GM18499 (cell line): ENCODE data around the gene WNK1.

Experiments used
- ATAC-seq: cut with Tn5 transposase; IDR thresholded peaks from one replicate; pipeline ENCODE4 v1.9.1; 2021; ENCODE audit warnings: moderate number of reproducible peaks; ENCODE audit not compliant: insufficient read depth, unreplicated experiment

Gene WNK1

GRCh38 chr12:936377-937345, 184.3 kb downstream of the WNK1 start:
- ATAC-seq, result no peak

GRCh38 chr12:938810-939209, 186.4 kb downstream of the WNK1 start:
- ATAC-seq, result no peak

GRCh38 chr12:943051-943450, 190.7 kb downstream of the WNK1 start:
- no peak for ATAC-seq

GRCh38 chr12:944211-944610, 191.8 kb downstream of the WNK1 start:
- no peak for ATAC-seq

- ATAC-seq, result no peak
These were observed 193.8 kb downstream of the WNK1 start for GRCh38 chr12:946212-946611.

GRCh38 chr12:946631-947030, 194.3 kb downstream of the WNK1 start:
- no peak for ATAC-seq

GRCh38 chr12:948238-948637, 195.9 kb downstream of the WNK1 start:
- no peak for ATAC-seq

GRCh38 chr12:949453-950191, 197.2 kb downstream of the WNK1 start, which contains the start of gene RAD52:
Gene RAD52, minus strand, starts transcription at chr12:949694. Its CDS starts 16,636 bp downstream, at chr12:933058.
- ATAC-seq, result peak; percentile 81

GRCh38 chr12:951176-951575, 198.8 kb downstream of the WNK1 start:
- no peak for ATAC-seq

GRCh38 chr12:953776-954175, 201.4 kb downstream of the WNK1 start:
- ATAC-seq, result no peak

GRCh38 chr12:954741-955140, 202.4 kb downstream of the WNK1 start:
- no peak for ATAC-seq

GRCh38 chr12:955939-956338, 203.6 kb downstream of the WNK1 start:
- no peak for ATAC-seq

GRCh38 chr12:958588-959123, 206.3 kb downstream of the WNK1 start:
- ATAC-seq, result no peak
